K562 (cell line): ENCODE measurements around the gene ZSWIM4. TPM values are rescaled to one million over a fixed set of nuclear protein-coding genes. Genes with fewer than 3 reads are reported as not detected.

Experiments
- ARHGAP35 ChIP-seq: fragments of 450-650 bp; IDR thresholded peaks from 2 replicates; pipeline ENCODE4 v1.6.1; 2018; ENCODE audit not compliant: partially characterized antibody
- BRD4 ChIP-seq: fragments of 200-600 bp; sonication (generic); IDR thresholded peaks from 2 replicates; pipeline ENCODE4 v1.6.1; 2017; ENCODE audit warnings: inconsistent platforms
- CAMTA2 ChIP-seq: fragments of 250-450 bp; sonication (Bioruptor Pico); conservative IDR thresholded peaks from 2 replicates; pipeline ENCODE4 v1.5.1; 2022
- CSDE1 ChIP-seq, 2 experiments: fragments of 450-650 bp; IDR thresholded peaks; 2 replicates each; pipeline ENCODE4 v1.6.1; 2016; ENCODE audit warnings: mild to moderate bottlenecking in 1 of 2
- KDM5B ChIP-seq: fragments of 200-600 bp; sonication (generic); IDR thresholded peaks from 2 replicates; pipeline ENCODE4 v1.6.1; 2012; ENCODE audit warnings: low read depth, mild to moderate bottlenecking, moderate library complexity, low read length, control low read depth, inconsistent platforms; ENCODE audit not compliant: insufficient replicate concordance
- NFE2 ChIP-seq: IDR thresholded peaks from 2 replicates; pipeline ENCODE4 v1.6.1; 2014; ENCODE audit warnings: antibody characterized with exemption, low read depth
- NR2C2 ChIP-seq, 2 experiments: fragments of 200-800 bp in 1 of 2; sonication (Bioruptor generic) in 1 of 2; sonication (generic) in 1 of 2; formaldehyde crosslinking in 1 of 2; IDR thresholded peaks; 2 replicates each; pipeline versions ENCODE4 v1.6.1 to v1.8.0; 2016 to 2022; ENCODE audit warnings: mild to moderate bottlenecking in 1 of 2, missing compliant biosample characterization in 1 of 2, missing genetic modification characterization in 1 of 2, missing genetic modification reagents in 1 of 2
- SAFB ChIP-seq: fragments of 200-400 bp; formaldehyde crosslinking; IDR thresholded peaks from 2 replicates; pipeline ENCODE4 v1.6.1; 2017; ENCODE audit warnings: low read depth, low read length, borderline replicate concordance
- ZBTB1 ChIP-seq: sonication (generic); formaldehyde crosslinking; IDR thresholded peaks from 2 replicates; pipeline ENCODE4 v1.8.1; 2023; ENCODE audit warnings: missing genetic modification reagents, low read depth, mild to moderate bottlenecking, borderline replicate concordance
- ZNF197 ChIP-seq: fragments of 200-800 bp; sonication (Bioruptor generic); IDR thresholded peaks from 2 replicates; pipeline ENCODE4 v1.6.1; 2016; ENCODE audit warnings: low read depth, missing genetic modification characterization, missing compliant biosample characterization
- ZNF280A ChIP-seq: fragments of 450-650 bp; IDR thresholded peaks from 2 replicates; pipeline ENCODE4 v1.6.1; 2018; ENCODE audit warnings: mild to moderate bottlenecking, low read depth; ENCODE audit not compliant: partially characterized antibody
- ZNF699 ChIP-seq: fragments of 250-450 bp; sonication (Bioruptor Pico); IDR thresholded peaks from 2 replicates; pipeline ENCODE4 v1.8.0; 2021; ENCODE audit warnings: mild to moderate bottlenecking, moderate library complexity; ENCODE audit not compliant: insufficient replicate concordance
- polyA plus RNA-seq, 8 experiments: library from polyadenylated mRNA; depleted of rRNA in 4 of 8; stranded (reverse) in 5 of 8; unstranded in 3 of 8; fragments of >200 nt; fragmentation: Nextera tagmentation in 2 of 8; fragmentation: Illumina TruSeq in 1 of 8; extraction: Ambion mirVana in 2 of 8; extraction: Trizol in 1 of 8; gene quantifications; 2 replicates each; pipeline versions ENCODE4 v1.2.1 to v1.2.3, GENCODE V29; 2011 to 2014; ENCODE audit warnings: inconsistent platforms in 1 of 8, missing spikeins in 1 of 8
- total RNA-seq, 7 experiments: library from RNA; depleted of rRNA in 6 of 7; stranded (reverse); fragments of >200 nt in 6 of 7; fragmentation: Illumina TruSeq in 2 of 7; extraction: Trizol in 2 of 7; gene quantifications; 2 replicates each; pipeline versions ENCODE4 v1.2.1 to v1.2.3, GENCODE V29; 2011 to 2021; ENCODE audit warnings: low replicate concordance in 1 of 7

ZSWIM4 gene
- total and polyA plus RNA-seq, 9 of the 15 experiments (the other 6 are each of a cell fraction or from before 2014, with no cell fraction given), result 0.25 to 3.7 (median 0.79) TPM; not detected in 2

- TF ChIP-seq NFE2 (peak; percentile 95), NR2C2 (CRISPR knock-in tag; IDR thresholded peaks at IDR 0.05) (no peak), NR2C2 (tag; IDR thresholded peaks at IDR 0.05) (peak; percentile 33; the same call in 1 of the 2 replicates), ZNF280A (no peak), CSDE1 (IDR thresholded peaks at IDR 0.05) (no peak), BRD4 (0 out of 2 replicates have a peak, but pooled peaks have one; percentile 51), ZNF197 (CRISPR knock-in tag) (no peak), KDM5B (peak; percentile 61), SAFB (peak; percentile 30; the same call in 1 of the 2 replicates), ARHGAP35 (no peak), ZBTB1 (CRISPR knock-in tag) (no peak), CAMTA2 (no peak), ZNF699 (CRISPR knock-in tag) (no peak)
These were observed 44.1 kb downstream of the ZSWIM4 start (continued) for GRCh38 chr19:13839130-13839937.
